ENCODE results near the gene KREMEN1. TPM values are rescaled to one million over a fixed set of nuclear protein-coding genes. Genes with fewer than 3 reads are reported as not detected.

The KREMEN1 gene
- total and polyA plus RNA-seq, 4 experiments from 2014 or later: not detected

GRCh38 chr22:29150701-29151100 is 77.9 kb downstream of the KREMEN1 start:
- H3K27ac ChIP-seq (ENCODE audit: low read depth, low read length): no peak overlapping the region
- Mint-ChIP-seq H3K36me3 (no peaks in the 10 kb centered on the region), H3K27me3 (peaks cover 3 to 12% of the 10 kb centered on the region in 2 donors), H3K4me1 (peaks cover 4 to 7% (median 6%) of the 10 kb centered on the region in 4 donors), H3K27ac (no peak overlapping the region), H3K4me3 (no peak overlapping the region), H3K9me3 (no peaks in the 10 kb centered on the region)
- no peaks in the 10 kb centered on the region for H3K27me3 ChIP-seq (ENCODE audit: insufficient read depth, low read length)
- no peaks in the 10 kb centered on the region for H3K9me3 ChIP-seq (ENCODE audit: control insufficient read depth in 1 of 2, low read length in 2 of 2)
- H3K4me3 ChIP-seq (ENCODE audit: low read length in 2 of 2): no peak overlapping the region
- intact Hi-C loops (cut with micrococcal nuclease): loop anchor here (10.0 kb wide), 1 partner anchor 556 kb away; no protein-coding TSS in a partner anchor
- H3K36me3 ChIP-seq (ENCODE audit: insufficient read depth, low read length): no peaks in the 10 kb centered on the region
- ChIA-PET CTCF (ENCODE audit: partially characterized antibody) (interaction anchor here (1.7 kb wide), 1 partner anchor 18 kb away, joined by 4 read pairs; no protein-coding TSS in a partner anchor), POLR2A (ENCODE audit: partially characterized antibody) (no interaction called here)
- DNase-seq: no peak
- H3K4me1 ChIP-seq (ENCODE audit: insufficient read depth, low read length): peaks cover 10% of the 10 kb centered on the region

- DNase-seq: no peak
- no peak overlapping the region for H3K27ac Mint-ChIP-seq
- ChIA-PET POLR2A (ENCODE audit: partially characterized antibody) (no interaction called here), CTCF (ENCODE audit: partially characterized antibody) (interaction anchor here (1.1 kb wide), 1 partner anchor 11 kb away, joined by 3 read pairs; no protein-coding TSS in a partner anchor)
- Histone ChIP-seq H3K27ac (ENCODE audit: low read depth, low read length) (no peak overlapping the region), H3K9me3 (ENCODE audit: control insufficient read depth in 1 of 2, low read length in 2 of 2) (no peaks in the 10 kb centered on the region), H3K4me1 (ENCODE audit: insufficient read depth, low read length) (peaks cover 10% of the 10 kb centered on the region), H3K27me3 (ENCODE audit: insufficient read depth, low read length) (no peaks in the 10 kb centered on the region), H3K4me3 (ENCODE audit: low read length in 2 of 2) (no peak overlapping the region), H3K36me3 (ENCODE audit: insufficient read depth, low read length) (no peaks in the 10 kb centered on the region)
- intact Hi-C loops (cut with micrococcal nuclease): loop anchor here (10.0 kb wide), 1 partner anchor 557 kb away; no protein-coding TSS in a partner anchor
- H3K9me3 Mint-ChIP-seq: no peaks in the 10 kb centered on the region
- no peak overlapping the region for H3K4me3 Mint-ChIP-seq
- H3K4me1 Mint-ChIP-seq: peaks cover 4 to 7% (median 6%) of the 10 kb centered on the region in 4 donors
- H3K27me3 Mint-ChIP-seq: peaks cover 3 to 17% of the 10 kb centered on the region in 2 donors
- H3K36me3 Mint-ChIP-seq: no peaks in the 10 kb centered on the region
Measured at GRCh38 chr22:29151316-29151715, 78.5 kb downstream of the KREMEN1 start.

- Mint-ChIP-seq H3K4me3 (peak overlapping the region in 1 of 8 donors; percentile 45), H3K9me3 (no peaks in the 10 kb centered on the region), H3K27me3 (peaks cover 3 to 17% of the 10 kb centered on the region in 2 donors), H3K4me1 (peaks cover 4 to 7% (median 6%) of the 10 kb centered on the region in 4 donors), H3K36me3 (no peaks in the 10 kb centered on the region), H3K27ac (peak overlapping the region in 1 of 7 donors; percentile 60)
- POLR2A ChIA-PET (ENCODE audit: partially characterized antibody): no interaction called here
- Histone ChIP-seq H3K4me3 (ENCODE audit: low read length in 2 of 2) (no peak overlapping the region), H3K9me3 (ENCODE audit: control insufficient read depth in 1 of 2, low read length in 2 of 2) (no peaks in the 10 kb centered on the region), H3K4me1 (ENCODE audit: insufficient read depth, low read length) (peaks cover 10% of the 10 kb centered on the region), H3K36me3 (ENCODE audit: insufficient read depth, low read length) (no peaks in the 10 kb centered on the region), H3K27ac (ENCODE audit: low read depth, low read length) (no peak overlapping the region), H3K27me3 (ENCODE audit: insufficient read depth, low read length) (no peaks in the 10 kb centered on the region)
- CTCF ChIA-PET (ENCODE audit: partially characterized antibody): interaction anchor here (0.6 to 1.1 kb wide), 2 partner anchors 12 to 779 kb away, joined by 3 to 4 read pairs; no protein-coding TSS in a partner anchor
- no peak for DNase-seq
- intact Hi-C loops (cut with micrococcal nuclease): loop anchor here (10.0 kb wide), 1 partner anchor 557 kb away; no protein-coding TSS in a partner anchor
Measured at GRCh38 chr22:29152045-29152953, 79.5 kb downstream of the KREMEN1 start.

GRCh38 chr22:29152954-29153719 is 80.3 kb downstream of the KREMEN1 start:
- Histone ChIP-seq H3K36me3 (ENCODE audit: insufficient read depth, low read length) (no peaks in the 10 kb centered on the region), H3K27me3 (ENCODE audit: insufficient read depth, low read length) (no peaks in the 10 kb centered on the region), H3K4me3 (ENCODE audit: low read length in 2 of 2) (no peak overlapping the region), H3K9me3 (ENCODE audit: control insufficient read depth in 1 of 2, low read length in 2 of 2) (no peaks in the 10 kb centered on the region), H3K27ac (ENCODE audit: low read depth, low read length) (no peak overlapping the region), H3K4me1 (ENCODE audit: insufficient read depth, low read length) (peaks cover 10% of the 10 kb centered on the region)
- H3K27ac Mint-ChIP-seq: no peak overlapping the region
- peaks cover 4 to 7% (median 6%) of the 10 kb centered on the region in 4 donors for H3K4me1 Mint-ChIP-seq
- H3K9me3 Mint-ChIP-seq: no peaks in the 10 kb centered on the region
- ChIA-PET POLR2A (ENCODE audit: partially characterized antibody) (interaction anchor here (0.6 kb wide), 1 partner anchor 380 kb away, joined by 3 read pairs; no protein-coding TSS in a partner anchor), CTCF (ENCODE audit: partially characterized antibody) (interaction anchor here (1.2 to 2.2 kb wide), 5 partner anchors 10 to 552 kb away, joined by 3 to 15 read pairs (median 6); no protein-coding TSS in a partner anchor)
- intact Hi-C loops (cut with micrococcal nuclease): loop anchor here (10.0 kb wide), 1 partner anchor 558 kb away; no protein-coding TSS in a partner anchor
- DNase-seq: no peak
- H3K27me3 Mint-ChIP-seq: peaks cover 5 to 21% of the 10 kb centered on the region in 2 donors
- H3K4me3 Mint-ChIP-seq: no peak overlapping the region
- H3K36me3 Mint-ChIP-seq: no peaks in the 10 kb centered on the region

- H3K4me1 Mint-ChIP-seq: peaks cover 4 to 7% (median 6%) of the 10 kb centered on the region in 4 donors
- no peaks in the 10 kb centered on the region for H3K36me3 Mint-ChIP-seq
- intact Hi-C loops (cut with micrococcal nuclease): loop anchor here (10.0 kb wide), 1 partner anchor 560 kb away; no protein-coding TSS in a partner anchor
- H3K27me3 Mint-ChIP-seq: peaks cover 9 to 22% of the 10 kb centered on the region in 2 donors
- H3K4me1 ChIP-seq (ENCODE audit: insufficient read depth, low read length): peaks cover 10% of the 10 kb centered on the region
- no peak overlapping the region for H3K27ac Mint-ChIP-seq
- no peaks in the 10 kb centered on the region for H3K9me3 ChIP-seq (ENCODE audit: control insufficient read depth in 1 of 2, low read length in 2 of 2)
- H3K36me3 ChIP-seq (ENCODE audit: insufficient read depth, low read length): no peaks in the 10 kb centered on the region
- no peak overlapping the region for H3K27ac ChIP-seq (ENCODE audit: low read depth, low read length)
- H3K4me3 ChIP-seq (ENCODE audit: low read length in 2 of 2): no peak overlapping the region
- H3K9me3 Mint-ChIP-seq: no peaks in the 10 kb centered on the region
- peak in 4 of 5 donors; percentile 33 to 53 (median 42) for DNase-seq
- peak overlapping the region in 3 of 8 donors; percentile 5 to 59 (median 55) for H3K4me3 Mint-ChIP-seq
- H3K27me3 ChIP-seq (ENCODE audit: insufficient read depth, low read length): no peaks in the 10 kb centered on the region
- CTCF ChIA-PET (ENCODE audit: partially characterized antibody): interaction anchor here (0.8 to 2.2 kb wide), 10 partner anchors 11 to 554 kb away, joined by 3 to 15 read pairs (median 4); no protein-coding TSS in a partner anchor
- POLR2A ChIA-PET (ENCODE audit: partially characterized antibody): no interaction called here
Measured at GRCh38 chr22:29154364-29155048, 81.7 kb downstream of the KREMEN1 start.

GRCh38 chr22:29155966-29156365 is 83.1 kb downstream of the KREMEN1 start:
- no peaks in the 10 kb centered on the region for H3K36me3 Mint-ChIP-seq
- peaks cover 10% of the 10 kb centered on the region for H3K4me1 ChIP-seq (ENCODE audit: insufficient read depth, low read length)
- no peak overlapping the region for H3K4me3 ChIP-seq (ENCODE audit: low read length in 2 of 2)
- H3K27me3 Mint-ChIP-seq: peaks cover 16 to 25% of the 10 kb centered on the region in 2 donors
- no peaks in the 10 kb centered on the region for H3K36me3 ChIP-seq (ENCODE audit: insufficient read depth, low read length)
- no peaks in the 10 kb centered on the region for H3K9me3 ChIP-seq (ENCODE audit: control insufficient read depth in 1 of 2, low read length in 2 of 2)
- no peak overlapping the region for H3K27ac Mint-ChIP-seq
- no peaks in the 10 kb centered on the region for H3K9me3 Mint-ChIP-seq
- no peak for DNase-seq
- H3K4me1 Mint-ChIP-seq: peaks cover 4 to 7% (median 6%) of the 10 kb centered on the region in 4 donors
- H3K4me3 Mint-ChIP-seq: no peak overlapping the region
- CTCF ChIA-PET (ENCODE audit: partially characterized antibody): interaction anchor here (1.9 kb wide), 1 partner anchor 87 kb away, joined by 4 read pairs; no protein-coding TSS in a partner anchor
- no peaks in the 10 kb centered on the region for H3K27me3 ChIP-seq (ENCODE audit: insufficient read depth, low read length)
- POLR2A ChIA-PET (ENCODE audit: partially characterized antibody): no interaction called here
- no peak overlapping the region for H3K27ac ChIP-seq (ENCODE audit: low read depth, low read length)
- intact Hi-C loops (cut with micrococcal nuclease): loop anchor here (10.0 kb wide), 1 partner anchor 561 kb away; no protein-coding TSS in a partner anchor
